Common myeloid progenitor, CD34-positive (primary cell): ENCODE measurements around the gene ZDHHC1.
A peak's percentile ranks its signal among the peaks of the same experiment; 100 is the strongest.

Experiments
- CTCF ChIA-PET: fragments of 350-600 bp; sonication (Branson Sonifier 250); formaldehyde crosslinking; loops from one replicate; lab custom pipeline; 2021; ENCODE audit warnings: antibody characterized with exemption; lab: Charles Lee
- POLR2A ChIA-PET: fragments of 350-600 bp; sonication (Branson Sonifier 250); formaldehyde crosslinking; loops from one replicate; lab custom pipeline; 2021; ENCODE audit warnings: antibody characterized with exemption; lab: Charles Lee
- DNase-seq, 3 donors: peaks; one replicate each; pipeline versions ENCODE4 v3.0.0 to v3.0.0-alpha.2; 2013
- H3K27ac ChIP-seq, 2 experiments: 1 replicate in 1 of 2; 2 replicates in 1 of 2; pipeline ENCODE4 v1.7.0; 2013; ENCODE audit warnings: inconsistent platforms in 2 of 2, low read length in 2 of 2, mild to moderate bottlenecking in 2 of 2, low read depth in 1 of 2, moderate library complexity in 1 of 2; ENCODE audit not compliant: severe bottlenecking in 2 of 2, insufficient read depth in 1 of 2, poor library complexity in 1 of 2
- H3K27me3 ChIP-seq, 5 experiments: replicated peaks in 2 of 5; 1 replicate in 3 of 5; 2 replicates in 2 of 5; pipeline versions ENCODE4 v1.6.1 to v1.7.0; 2013; ENCODE audit warnings: low read length in 4 of 5, mild to moderate bottlenecking in 2 of 5, moderate library complexity in 2 of 5, inconsistent platforms in 1 of 5; ENCODE audit not compliant: insufficient read depth in 5 of 5, control insufficient read depth in 4 of 5
- H3K36me3 ChIP-seq, 4 experiments: 1 replicate in 2 of 4; 2 replicates in 2 of 4; pipeline versions ENCODE4 v1.6.1 to v1.7.0; 2013; ENCODE audit warnings: low read length in 3 of 4, control low read depth in 1 of 4, mild to moderate bottlenecking in 1 of 4; ENCODE audit not compliant: control insufficient read depth in 4 of 4, insufficient read depth in 4 of 4
- H3K4me1 ChIP-seq, 4 experiments: 1 replicate in 3 of 4; 2 replicates in 1 of 4; pipeline versions ENCODE4 v1.6.1 to v1.7.1; 2013; ENCODE audit warnings: low read length in 3 of 4, mild to moderate bottlenecking in 3 of 4, control low read depth in 1 of 4, inconsistent platforms in 1 of 4, moderate library complexity in 1 of 4; ENCODE audit not compliant: control insufficient read depth in 4 of 4, insufficient read depth in 4 of 4; ENCODE audit errors: control extremely low read depth in 1 of 4
- H3K4me3 ChIP-seq, 7 experiments: 1 replicate in 4 of 7; 2 replicates in 3 of 7; pipeline versions ENCODE4 v1.5.1 to v1.7.0; 2013; ENCODE audit warnings: mild to moderate bottlenecking in 7 of 7, low read length in 6 of 7, moderate library complexity in 6 of 7, inconsistent platforms in 2 of 7, low read depth in 2 of 7, control low read depth in 1 of 7; ENCODE audit not compliant: insufficient read depth in 4 of 7, control insufficient read depth in 1 of 7; ENCODE audit errors: extremely low read depth in 1 of 7
- H3K9me3 ChIP-seq, 5 experiments: 1 replicate in 4 of 5; 2 replicates in 1 of 5; pipeline versions ENCODE4 v1.6.1 to v1.7.1; 2013; ENCODE audit warnings: low read length in 4 of 5, mild to moderate bottlenecking in 2 of 5, inconsistent platforms in 1 of 5, low read depth in 1 of 5, moderate library complexity in 1 of 5; ENCODE audit not compliant: control insufficient read depth in 4 of 5, insufficient read depth in 2 of 5; ENCODE audit errors: control extremely low read depth in 1 of 5
- WGBS: methylation state at CpG from one replicate; pipeline ENCODE4 v1.1.5; 2013; ENCODE audit not compliant: insufficient coverage; 5-methylcytosine and 5-hydroxymethylcytosine counted together

ZDHHC1 gene

DNA sequence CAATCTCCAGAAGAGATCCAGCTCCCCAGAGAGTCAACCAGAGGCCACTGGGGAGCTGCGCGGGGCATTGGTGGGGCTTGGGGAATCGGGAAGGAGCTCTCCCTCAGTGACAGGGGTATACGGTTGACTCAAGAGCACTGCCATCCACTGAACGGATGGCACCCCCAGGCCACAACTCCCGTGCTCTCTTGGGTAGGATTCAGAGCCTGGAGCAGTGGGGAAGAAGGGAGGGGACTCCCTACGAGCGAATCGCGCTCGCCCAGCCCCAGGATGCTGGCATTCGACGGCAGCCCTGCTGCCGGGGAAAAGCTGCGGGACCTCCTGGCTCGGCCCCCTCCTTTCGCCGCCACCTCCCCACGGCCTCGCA, 22.5 kb downstream of the ZDHHC1 start:
- Histone ChIP-seq H3K27me3 (peaks cover 0 to 48% (median 22%) of the 10 kb centered on the region in 5 experiments), H3K4me1 (peaks cover 0 to 60% (median 44%) of the 10 kb centered on the region in 4 experiments), H3K9me3 (no peaks in the 10 kb centered on the region), H3K27ac (no peak overlapping the region), H3K36me3 (no peaks in the 10 kb centered on the region), H3K4me3 (peak overlapping the region in 3 of 7 experiments; percentile 32 to 59 (median 44))
- no peak for DNase-seq
- ChIA-PET POLR2A (interaction anchor here (0.7 kb wide), 1 partner anchor 150 kb away, joined by 3 read pairs; no protein-coding TSS in a partner anchor), CTCF (interaction anchor here (1.0 to 5.3 kb wide), 6 partner anchors 13 to 44 kb away, joined by 3 to 40 read pairs (median 4); no protein-coding TSS in a partner anchor)
- WGBS, result 12% methylated on average over 17 of the region's 20 CpGs

DNA sequence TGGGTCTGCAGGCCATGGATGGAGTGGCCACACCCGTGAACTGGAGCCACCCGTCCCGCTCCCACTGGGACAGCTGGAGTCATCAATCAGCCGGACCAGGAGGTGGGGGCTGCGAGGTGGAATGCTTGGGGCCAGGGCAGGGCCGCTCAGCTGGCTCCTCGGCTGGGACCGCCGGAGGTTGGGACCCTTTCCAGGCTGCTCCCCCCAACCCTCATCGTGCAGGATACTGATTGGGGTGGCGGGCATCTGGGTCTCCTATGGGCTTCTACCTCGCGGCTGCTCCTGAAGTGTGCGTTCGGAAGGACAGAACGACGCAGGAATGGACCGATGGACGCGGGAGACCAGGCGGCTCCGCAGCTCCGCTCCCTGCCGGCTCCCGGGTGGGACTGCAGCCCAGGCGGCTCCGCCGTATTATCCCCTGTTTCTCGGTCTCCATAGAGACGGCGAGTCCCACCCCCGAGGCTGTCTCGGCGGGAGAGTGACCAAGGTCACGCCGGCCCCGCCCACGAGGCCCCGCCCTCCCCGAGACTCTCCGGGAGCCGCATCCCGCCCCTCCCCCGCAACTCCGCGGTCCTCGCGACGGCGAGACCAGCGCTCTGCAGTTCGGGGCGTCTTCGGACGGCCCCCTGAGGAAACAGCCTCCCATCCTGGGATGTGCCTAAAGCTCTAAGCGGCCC, 23.0 kb downstream of the ZDHHC1 start, which contains the start of gene TPPP3:
Gene TPPP3, minus strand, starts transcription at position 388 of the 677 bp plus-strand sequence. CDS start 2,387 bp downstream, outside the sequence.
- Histone ChIP-seq H3K4me3 (peak within 1 kb of the TSS in 4 of 7 experiments; percentile 14 to 59 (median 40)), H3K27ac (no peak within 1 kb of the TSS), H3K4me1 (peaks cover 0 to 60% (median 44%) of the 10 kb centered on the region in 4 experiments), H3K27me3 (peaks cover 0 to 46% (median 22%) of the 10 kb centered on the region in 5 experiments), H3K9me3 (no peaks in the 10 kb centered on the region), H3K36me3 (no peaks in the 10 kb centered on the region)
- POLR2A ChIA-PET, result interaction anchor here (0.7 kb wide), 1 partner anchor 149 kb away, joined by 3 read pairs; no protein-coding TSS in a partner anchor
- 6% methylated on average over 52 of the region's 56 CpGs for WGBS
- CTCF ChIA-PET, result interaction anchor here (1.0 to 5.3 kb wide), 8 partner anchors 8 to 43 kb away, joined by 3 to 40 read pairs (median 4); no protein-coding TSS in a partner anchor
- DNase-seq, result peak; percentile 51 to 63 (median 62)

DNA sequence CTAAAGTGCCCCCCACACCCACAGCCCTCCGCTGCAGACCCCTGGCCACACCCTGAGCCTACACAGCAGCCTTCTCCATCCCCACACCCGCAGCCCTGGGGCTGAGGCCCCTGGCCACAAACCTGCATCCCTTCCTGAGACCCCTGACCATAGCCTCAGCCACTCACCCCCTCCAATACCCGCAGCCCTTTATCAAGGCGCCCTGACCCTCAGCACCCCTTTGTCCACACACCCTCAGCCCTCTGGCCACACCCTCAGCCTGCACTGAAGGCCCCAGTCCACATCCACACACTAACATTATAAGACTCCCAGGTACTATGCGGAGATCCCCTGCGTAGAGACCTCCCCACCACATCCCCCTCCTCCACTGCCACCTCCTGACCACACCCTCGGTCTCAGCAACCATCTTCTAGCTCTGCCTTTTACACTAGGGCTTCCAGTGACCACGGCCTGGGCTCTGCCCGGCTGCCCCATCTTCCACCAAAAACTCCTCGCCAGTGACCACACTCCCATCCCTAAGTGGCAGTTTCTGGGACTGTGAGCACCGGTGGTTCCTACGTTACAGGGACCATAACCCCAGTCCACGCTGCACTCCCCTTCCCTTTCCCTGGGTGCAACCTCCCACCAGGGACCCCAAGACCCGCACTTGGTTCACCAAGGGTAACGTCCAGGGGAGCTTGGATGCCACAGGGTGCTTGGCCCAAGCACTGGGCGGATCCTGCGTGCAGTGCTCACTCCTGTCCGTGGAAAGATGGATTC, 23.8 kb downstream of the ZDHHC1 start:
- POLR2A ChIA-PET, result no interaction called here
- Histone ChIP-seq H3K4me3 (peak overlapping the region in 2 of 7 experiments; percentile 22 to 59), H3K4me1 (peaks cover 0 to 60% (median 44%) of the 10 kb centered on the region in 4 experiments), H3K27me3 (peaks cover 0 to 45% (median 22%) of the 10 kb centered on the region in 5 experiments), H3K9me3 (no peaks in the 10 kb centered on the region), H3K36me3 (no peaks in the 10 kb centered on the region), H3K27ac (no peak overlapping the region)
- CTCF ChIA-PET, result interaction anchor here (1.0 to 5.3 kb wide), 7 partner anchors 8 to 42 kb away, joined by 3 to 40 read pairs (median 3); no protein-coding TSS in a partner anchor
- no peak for DNase-seq
- WGBS, result 91% methylated on average over 16 of the region's 18 CpGs

DNA sequence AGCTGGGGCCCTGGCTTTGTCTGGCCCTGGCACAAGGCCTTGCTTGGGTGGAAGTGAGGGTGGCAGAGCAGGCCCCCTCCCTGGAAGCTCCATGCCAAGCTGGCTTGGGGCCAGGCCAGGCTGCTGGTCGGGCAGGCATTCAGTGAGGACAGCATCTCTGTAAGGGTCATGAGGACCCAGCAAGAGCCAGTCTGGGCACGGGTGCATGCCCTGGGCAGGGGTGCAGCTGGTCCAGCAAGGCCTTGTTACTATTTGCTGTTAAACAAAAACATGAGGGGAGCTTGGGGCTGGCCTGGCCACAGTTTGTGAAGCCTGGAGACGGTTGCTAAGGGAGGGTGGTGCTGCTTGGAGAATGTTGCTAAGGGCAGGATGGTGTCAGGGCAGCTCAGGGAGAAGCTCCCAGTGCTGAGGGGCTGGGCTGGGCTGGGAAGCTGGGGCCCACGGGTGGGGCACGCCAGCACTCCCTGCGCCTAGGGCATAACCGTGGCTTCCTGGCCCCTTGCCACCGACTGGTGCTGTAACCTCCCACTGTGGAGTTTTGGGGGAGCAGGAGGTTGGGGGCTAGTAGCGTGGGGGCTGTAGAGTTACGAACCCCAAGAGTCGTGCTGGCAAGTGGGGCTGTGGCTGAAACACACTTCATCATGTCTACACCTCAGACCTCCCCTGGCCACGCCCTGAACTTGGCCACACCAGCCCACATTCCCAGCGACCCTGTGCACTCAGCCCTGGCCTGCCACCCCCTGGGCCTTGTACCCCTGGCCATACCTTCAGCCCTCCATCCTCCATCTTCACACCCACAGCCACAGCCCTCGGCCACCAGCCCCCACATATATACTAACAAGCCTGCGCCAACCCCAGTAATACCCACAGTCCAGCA, 24.6 kb downstream of the ZDHHC1 start:
- Histone ChIP-seq H3K27me3 (peaks cover 0 to 45% (median 26%) of the 10 kb centered on the region in 5 experiments), H3K27ac (no peak overlapping the region), H3K4me3 (no peak overlapping the region), H3K4me1 (peaks cover 0 to 60% (median 44%) of the 10 kb centered on the region in 4 experiments), H3K9me3 (no peaks in the 10 kb centered on the region), H3K36me3 (no peaks in the 10 kb centered on the region)
- DNase-seq, result peak in 1 of 3 donors; percentile 30
- WGBS, result 86% methylated on average over 11 of the region's 15 CpGs
- CTCF ChIA-PET, result interaction anchor here (0.9 to 5.3 kb wide), 7 partner anchors 9 to 131 kb away, joined by 3 to 40 read pairs (median 3); no protein-coding TSS in a partner anchor
- POLR2A ChIA-PET, result no interaction called here

DNA sequence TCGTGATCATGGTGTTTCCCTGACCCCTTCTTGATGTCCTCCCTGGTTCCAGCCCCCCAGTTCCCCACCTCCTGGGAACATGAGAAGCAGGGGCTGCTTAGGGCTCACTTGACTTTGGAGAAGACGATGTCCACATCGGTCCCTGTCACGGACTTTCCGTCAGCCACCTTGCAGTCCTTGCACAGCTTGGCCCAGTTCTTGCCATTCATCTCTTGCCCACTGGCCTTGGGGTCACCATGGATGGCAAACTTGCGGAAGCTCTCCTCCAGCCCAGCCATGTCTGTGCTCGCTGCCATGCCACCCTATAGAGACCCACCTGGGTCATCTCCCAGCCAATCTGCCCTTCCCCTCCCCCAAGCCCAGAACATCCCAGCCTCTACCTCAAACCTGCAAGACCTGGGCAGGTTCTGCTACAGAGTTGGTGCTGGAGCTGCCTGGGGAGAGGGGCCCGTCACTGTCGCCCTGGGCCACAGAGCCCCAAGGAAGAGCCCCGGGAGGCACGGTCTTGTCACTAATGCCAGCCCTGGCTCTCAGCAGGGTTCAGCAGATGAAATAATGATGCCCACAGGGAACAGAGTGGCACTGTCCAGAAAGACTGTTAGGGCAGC, 25.4 kb downstream of the ZDHHC1 start:
- H3K27ac ChIP-seq, result no peak overlapping the region
- ChIA-PET POLR2A (interaction anchor here (0.5 to 0.7 kb wide), 2 partner anchors 9 to 41 kb away, joined by 4 read pairs; no protein-coding TSS in a partner anchor), CTCF (interaction anchor here (0.9 to 5.3 kb wide), 6 partner anchors 9 to 130 kb away, joined by 3 to 40 read pairs (median 4); no protein-coding TSS in a partner anchor)
- H3K4me3 ChIP-seq, result no peak overlapping the region
- no peaks in the 10 kb centered on the region for H3K36me3 ChIP-seq
- no peak for DNase-seq
- peaks cover 0 to 42% (median 26%) of the 10 kb centered on the region in 5 experiments for H3K27me3 ChIP-seq
- peaks cover 0 to 58% (median 44%) of the 10 kb centered on the region in 4 experiments for H3K4me1 ChIP-seq
- whole genome bisulfite sequencing, result 91% methylated on average over 9 of the region's 11 CpGs
- H3K9me3 ChIP-seq, result no peaks in the 10 kb centered on the region
